Muscle layer of duodenum (tissue), 2 donors: Measurements from ENCODE around the gene RINT1.
"Not testable (repeated sequence)": the region's sequence is repeated elsewhere in the genome, so short reads cannot be mapped to it uniquely, and the experiment has no call there.

Source experiments
- H3K27ac ChIP-seq: one replicate; pipeline ENCODE4 v1.7.0; 2013; ENCODE audit warnings: mild to moderate bottlenecking, low read length
- H3K27me3 ChIP-seq: one replicate; pipeline ENCODE4 v1.7.0; 2013; ENCODE audit warnings: low read depth, mild to moderate bottlenecking, control low read depth, low read length
- H3K36me3 ChIP-seq, 2 donors: one replicate each; pipeline ENCODE4 v1.7.0; 2013; ENCODE audit warnings: low read length in 2 of 2, control low read depth in 1 of 2, mild to moderate bottlenecking in 1 of 2; ENCODE audit not compliant: insufficient read depth in 2 of 2, control insufficient read depth in 1 of 2
- H3K4me1 ChIP-seq, 2 donors: one replicate each; pipeline ENCODE4 v1.7.0; 2013; ENCODE audit warnings: low read length in 2 of 2, mild to moderate bottlenecking in 2 of 2, control low read depth in 1 of 2, moderate library complexity in 1 of 2; ENCODE audit not compliant: insufficient read depth in 2 of 2, control insufficient read depth in 1 of 2
- H3K4me3 ChIP-seq, 2 donors: one replicate each; pipeline ENCODE4 v1.7.0; 2013; ENCODE audit warnings: low read length in 2 of 2, low read depth in 1 of 2, mild to moderate bottlenecking in 1 of 2
- H3K9me3 ChIP-seq, 2 donors: one replicate each; pipeline ENCODE4 v1.7.0; 2013; ENCODE audit warnings: low read length in 2 of 2, control low read depth in 1 of 2, mild to moderate bottlenecking in 1 of 2; ENCODE audit not compliant: control insufficient read depth in 1 of 2
- donor health status: healthy.

RINT1 gene

GRCh38 chr7:105584165-105584564, 52.2 kb downstream of the RINT1 start:
- Histone ChIP-seq H3K4me3 (no peak overlapping the region), H3K36me3 (no peaks in the 10 kb centered on the region), H3K27ac (no peak overlapping the region), H3K4me1 (peaks cover 0 to 18% of the 10 kb centered on the region in 2 donors), H3K9me3 (no peaks in the 10 kb centered on the region), H3K27me3 (no peaks in the 10 kb centered on the region)

- no peaks in the 10 kb centered on the region for H3K36me3 ChIP-seq
- no peaks in the 10 kb centered on the region for H3K27me3 ChIP-seq
- H3K4me3 ChIP-seq: no peak overlapping the region
Observed at GRCh38 chr7:105585850-105586500, 54.0 kb downstream of the RINT1 start.

GRCh38 chr7:105587909-105588635, 56.1 kb downstream of the RINT1 start:
- Histone ChIP-seq H3K4me1 (peaks cover 0 to 15% of the 10 kb centered on the region in 2 donors), H3K27ac (no peak overlapping the region), H3K9me3 (no peaks in the 10 kb centered on the region), H3K27me3 (no peaks in the 10 kb centered on the region), H3K36me3 (no peaks in the 10 kb centered on the region), H3K4me3 (no peak overlapping the region)

More at GRCh38 chr7:105585850-105586500, 54.0 kb downstream of the RINT1 start:
- Histone ChIP-seq H3K4me1 (peaks cover 0 to 22% of the 10 kb centered on the region in 2 donors), H3K9me3 (no peaks in the 10 kb centered on the region), H3K27ac (no peak overlapping the region)

GRCh38 chr7:105589356-105590077, 57.5 kb downstream of the RINT1 start:
- Histone ChIP-seq H3K36me3 (no peaks in the 10 kb centered on the region), H3K4me1 (peaks cover 0 to 15% of the 10 kb centered on the region in 2 donors), H3K4me3 (no peak overlapping the region), H3K27ac (no peak overlapping the region), H3K9me3 (no peaks in the 10 kb centered on the region), H3K27me3 (no peaks in the 10 kb centered on the region)

- Histone ChIP-seq H3K4me1 (peaks cover 0 to 15% of the 10 kb centered on the region in 2 donors), H3K27ac (no peak overlapping the region), H3K27me3 (no peaks in the 10 kb centered on the region), H3K4me3 (no peak overlapping the region), H3K9me3 (no peaks in the 10 kb centered on the region), H3K36me3 (no peaks in the 10 kb centered on the region)
Observed at GRCh38 chr7:105590793-105591192, 58.8 kb downstream of the RINT1 start.

GRCh38 chr7:105591522-105591921, 59.5 kb downstream of the RINT1 start:
- Histone ChIP-seq H3K36me3 (no peaks in the 10 kb centered on the region), H3K4me3 (no peak overlapping the region), H3K9me3 (no peaks in the 10 kb centered on the region), H3K27me3 (no peaks in the 10 kb centered on the region), H3K4me1 (peaks cover 0 to 15% of the 10 kb centered on the region in 2 donors), H3K27ac (no peak overlapping the region)

GRCh38 chr7:105594034-105594433, 62.0 kb downstream of the RINT1 start:
- H3K36me3 ChIP-seq: no peaks in the 10 kb centered on the region
- no peaks in the 10 kb centered on the region for H3K27me3 ChIP-seq
- H3K4me1 ChIP-seq: peaks cover 0 to 11% of the 10 kb centered on the region in 2 donors
- no peak overlapping the region for H3K27ac ChIP-seq
- no peak overlapping the region for H3K4me3 ChIP-seq
- H3K9me3 ChIP-seq: no peaks in the 10 kb centered on the region

GRCh38 chr7:105596866-105597265, 64.9 kb downstream of the RINT1 start:
- Histone ChIP-seq H3K27me3 (no peaks in the 10 kb centered on the region), H3K9me3 (no peaks in the 10 kb centered on the region), H3K4me1 (peaks cover 0 to 4% of the 10 kb centered on the region in 2 donors), H3K27ac (no peak overlapping the region), H3K4me3 (no peak overlapping the region), H3K36me3 (no peaks in the 10 kb centered on the region)

- H3K4me1 ChIP-seq, H3K36me3 ChIP-seq, H3K27me3 ChIP-seq, H3K4me3 ChIP-seq, H3K9me3 ChIP-seq, H3K27ac ChIP-seq: not testable (repeated sequence)
Observed at GRCh38 chr7:105599080-105599479, 67.1 kb downstream of the RINT1 start.

GRCh38 chr7:105599551-105599950, 67.5 kb downstream of the RINT1 start:
- Histone ChIP-seq H3K36me3 (no peaks in the 10 kb centered on the region), H3K4me3 (no peak overlapping the region), H3K4me1 (peaks cover 0 to 4% of the 10 kb centered on the region in 2 donors), H3K27me3 (no peaks in the 10 kb centered on the region), H3K9me3 (no peaks in the 10 kb centered on the region), H3K27ac (no peak overlapping the region)

GRCh38 chr7:105600720-105601550, 68.9 kb downstream of the RINT1 start:
- Histone ChIP-seq H3K9me3 (no peaks in the 10 kb centered on the region), H3K4me3 (no peak overlapping the region), H3K36me3 (no peaks in the 10 kb centered on the region), H3K27me3 (no peaks in the 10 kb centered on the region), H3K27ac (no peak overlapping the region), H3K4me1 (peaks cover 0 to 4% of the 10 kb centered on the region in 2 donors)
